Testis (tissue), 3 donors: ENCODE results near the gene SEC61B. TPM values are rescaled to one million over a fixed set of nuclear protein-coding genes. Genes with fewer than 3 reads are reported as not detected.
"Not testable (repeated sequence)": the region's sequence is repeated elsewhere in the genome, so short reads cannot be mapped to it uniquely, and the experiment has no call there.

Source experiments
- DNase-seq: peaks from one replicate; pipeline ENCODE4 v3.0.0-alpha.2; 2019
- H3K27ac ChIP-seq, 2 donors: fragments of 200-600 bp; sonication (generic); one replicate each; pipeline ENCODE4 v1.5.1; 2019
- H3K27me3 ChIP-seq: fragments of 200-600 bp; sonication (generic); one replicate; pipeline ENCODE4 v1.5.1; 2019
- H3K36me3 ChIP-seq: fragments of 200-600 bp; sonication (generic); one replicate; pipeline ENCODE4 v1.5.1; 2017; ENCODE audit warnings: low read depth; ENCODE audit errors: missing control alignments
- H3K4me1 ChIP-seq: fragments of 200-600 bp; sonication (generic); one replicate; pipeline ENCODE4 v1.5.1; 2019
- H3K4me3 ChIP-seq, 2 donors: fragments of 200-600 bp; sonication (generic); one replicate each; pipeline ENCODE4 v1.5.1; 2017 to 2019
- H3K9me3 ChIP-seq: fragments of 200-600 bp; sonication (generic); one replicate; pipeline ENCODE4 v1.5.1; 2017
- POLR2A ChIP-seq: fragments of 450-650 bp; IDR thresholded peaks from one replicate; pipeline ENCODE4 v1.6.1; 2017; ENCODE audit warnings: antibody characterized with exemption, mild to moderate bottlenecking, moderate library complexity
- WGBS, 2 donors: methylation state at CpG; one replicate each; pipeline ENCODE4 v1.1.5; 2018; 5-methylcytosine and 5-hydroxymethylcytosine counted together
- intact Hi-C: fragments of 100-400 bp; cut with DNase I; formaldehyde crosslinking; loops from one replicate; pipeline ENCODE4 v1.15.1; 2023; ENCODE audit warnings: low total_unique reads
- polyA plus RNA-seq: library from polyadenylated mRNA; stranded (reverse); fragments of 350-450 nt; fragmentation: Illumina TruSeq; extraction: RNeasy Lipid Tissue Mini Kit (QIAGEN cat#74804); gene quantifications from one replicate; pipeline ENCODE4 v1.2.3, GENCODE V29; 2014; ENCODE audit warnings: low read depth, low replicate concordance; ENCODE audit not compliant: insufficient read depth
- total RNA-seq, 2 donors: library from RNA; depleted of rRNA; stranded (reverse); fragments of >200 nt; gene quantifications; one replicate each; pipeline ENCODE4 v1.2.3, GENCODE V29; 2016
- TF ChIP-seq, protein P1 (sequence below), 3 experiments: fragments of 450-650 bp in 2 of 3; fragments of 200-600 bp in 1 of 3; sonication (generic) in 1 of 3; IDR thresholded peaks; one replicate each; pipeline ENCODE4 v1.5.1; 2016 to 2019; ENCODE audit warnings: antibody characterized with exemption in 3 of 3, mild to moderate bottlenecking in 2 of 3, moderate library complexity in 1 of 3

Gene SEC61B
- total and polyA plus RNA-seq, 3 donors from 2014 or later: 78.3 to 145 (median 91.7) TPM

DNA sequence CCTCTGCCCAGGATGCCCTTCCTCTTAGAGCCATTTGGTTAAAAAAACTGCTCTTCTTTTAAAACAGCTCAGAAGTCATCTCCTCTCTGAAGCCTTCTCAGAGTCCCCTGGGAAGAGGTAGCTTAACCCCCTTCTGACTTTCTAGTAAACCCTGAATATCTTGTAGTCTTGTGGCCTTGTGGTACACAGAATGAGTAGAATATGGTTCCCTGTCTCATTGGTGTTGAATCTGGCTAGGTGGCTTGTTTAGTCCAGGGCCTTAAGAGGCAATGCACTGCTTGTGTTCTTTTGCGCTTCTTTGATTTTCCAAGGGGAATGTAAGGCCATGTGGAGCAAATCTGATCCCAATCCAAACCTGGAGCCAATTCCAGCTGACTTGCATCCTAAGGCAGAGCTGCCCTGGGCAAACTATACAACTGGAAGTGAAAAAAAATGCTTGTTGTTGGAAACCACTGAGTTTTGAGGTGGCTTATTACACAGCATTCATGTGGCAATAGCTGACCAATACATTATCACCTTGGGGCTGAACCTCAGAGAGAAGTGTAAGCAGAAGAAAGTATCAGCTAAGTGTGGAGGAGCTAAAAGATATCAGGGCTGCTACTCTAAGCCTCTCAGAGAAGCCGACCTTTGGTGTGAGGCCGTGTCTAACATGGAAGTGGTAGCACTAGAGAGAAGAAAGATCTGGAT, 31.3 kb upstream of the SEC61B start:
- no peak for TF ChIP-seq POLR2A
- TF ChIP-seq, protein P1, sequence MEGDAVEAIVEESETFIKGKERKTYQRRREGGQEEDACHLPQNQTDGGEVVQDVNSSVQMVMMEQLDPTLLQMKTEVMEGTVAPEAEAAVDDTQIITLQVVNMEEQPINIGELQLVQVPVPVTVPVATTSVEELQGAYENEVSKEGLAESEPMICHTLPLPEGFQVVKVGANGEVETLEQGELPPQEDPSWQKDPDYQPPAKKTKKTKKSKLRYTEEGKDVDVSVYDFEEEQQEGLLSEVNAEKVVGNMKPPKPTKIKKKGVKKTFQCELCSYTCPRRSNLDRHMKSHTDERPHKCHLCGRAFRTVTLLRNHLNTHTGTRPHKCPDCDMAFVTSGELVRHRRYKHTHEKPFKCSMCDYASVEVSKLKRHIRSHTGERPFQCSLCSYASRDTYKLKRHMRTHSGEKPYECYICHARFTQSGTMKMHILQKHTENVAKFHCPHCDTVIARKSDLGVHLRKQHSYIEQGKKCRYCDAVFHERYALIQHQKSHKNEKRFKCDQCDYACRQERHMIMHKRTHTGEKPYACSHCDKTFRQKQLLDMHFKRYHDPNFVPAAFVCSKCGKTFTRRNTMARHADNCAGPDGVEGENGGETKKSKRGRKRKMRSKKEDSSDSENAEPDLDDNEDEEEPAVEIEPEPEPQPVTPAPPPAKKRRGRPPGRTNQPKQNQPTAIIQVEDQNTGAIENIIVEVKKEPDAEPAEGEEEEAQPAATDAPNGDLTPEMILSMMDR (IDR thresholded peaks at IDR 0.05): no peak
- intact Hi-C loops: no loop called here
- no peak for DNase-seq

DNA sequence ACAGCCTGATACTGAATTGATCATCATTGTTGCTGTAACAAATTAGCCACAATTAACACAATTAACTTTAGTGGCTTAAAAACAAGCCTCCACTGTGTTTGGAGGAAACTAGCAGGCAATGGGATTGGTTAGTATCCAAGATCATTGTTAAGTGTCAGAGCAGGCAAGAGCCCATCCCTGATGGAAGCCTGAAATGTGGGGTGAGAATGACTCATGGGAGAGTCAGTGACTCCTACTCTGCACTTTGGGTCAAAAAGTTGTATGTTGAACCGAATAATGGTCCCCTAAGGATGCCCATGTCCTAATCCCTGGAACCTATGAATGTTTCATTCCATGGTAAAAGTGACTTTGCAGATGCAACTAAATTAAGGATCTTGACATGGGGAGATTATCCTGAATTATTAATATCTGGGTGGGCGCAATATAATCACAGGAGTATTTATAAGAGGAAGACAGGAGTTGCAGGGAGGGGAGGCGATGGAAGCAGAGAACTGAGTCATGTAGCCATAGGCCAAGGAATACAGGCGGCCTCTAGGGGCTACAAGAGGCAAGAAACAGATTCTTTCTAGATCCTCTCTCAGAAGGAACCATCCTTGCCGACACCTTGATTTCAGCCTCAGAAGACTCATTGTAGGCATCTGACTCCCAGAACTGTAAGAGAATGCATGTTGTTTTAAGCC, 29.2 kb upstream of the SEC61B start:
- no peak for TF ChIP-seq POLR2A
- TF ChIP-seq, protein P1 (IDR thresholded peaks at IDR 0.05): no peak
- Histone ChIP-seq H3K36me3 (no peaks in the 10 kb centered on the region), H3K9me3 (no peaks in the 10 kb centered on the region), H3K27ac (no peak overlapping the region), H3K27me3 (no peaks in the 10 kb centered on the region), H3K4me3 (no peak overlapping the region), H3K4me1 (no peaks in the 10 kb centered on the region)
- DNase-seq: no peak
- WGBS, 2 donors: 86 to 95% methylated on average over 5 of the region's 5 CpGs
- intact Hi-C loops: no loop called here

More for the DNA sequence above, 31.3 kb upstream of the SEC61B start:
- WGBS, 2 donors: 93 to 96% methylated on average over 3 of the region's 3 CpGs
- no peak overlapping the region for H3K27ac ChIP-seq
- no peaks in the 10 kb centered on the region for H3K36me3 ChIP-seq
- no peaks in the 10 kb centered on the region for H3K9me3 ChIP-seq
- H3K27me3 ChIP-seq: no peaks in the 10 kb centered on the region
- no peak overlapping the region for H3K4me3 ChIP-seq
- no peaks in the 10 kb centered on the region for H3K4me1 ChIP-seq

DNA sequence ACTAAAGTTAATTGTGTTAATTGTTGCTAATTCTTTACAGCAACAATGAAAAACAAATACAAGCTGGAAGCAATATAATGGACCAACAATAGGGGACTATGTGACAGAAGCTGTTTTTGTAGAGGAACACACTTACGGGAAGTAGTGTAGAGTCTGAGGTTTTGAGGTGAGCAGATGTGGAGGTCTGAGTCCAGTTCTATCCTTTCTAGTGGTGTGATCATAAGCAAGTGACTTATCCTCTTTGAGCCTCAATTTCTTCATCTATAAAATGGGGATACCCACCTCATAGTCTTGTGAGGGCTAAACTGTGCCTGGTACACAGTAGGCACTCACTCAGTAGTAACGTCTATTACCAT, 28.6 kb upstream of the SEC61B start:
- intact Hi-C loops: no loop called here
- Histone ChIP-seq H3K27ac (no peak overlapping the region), H3K27me3 (no peaks in the 10 kb centered on the region), H3K4me3 (no peak overlapping the region), H3K4me1 (no peaks in the 10 kb centered on the region), H3K36me3 (no peaks in the 10 kb centered on the region), H3K9me3 (no peaks in the 10 kb centered on the region)
- 74 to 83% methylated on average over 2 of the region's 2 CpGs for WGBS, 2 donors
- no peak for DNase-seq
- TF ChIP-seq, protein P1 (IDR thresholded peaks at IDR 0.05): no peak

DNA sequence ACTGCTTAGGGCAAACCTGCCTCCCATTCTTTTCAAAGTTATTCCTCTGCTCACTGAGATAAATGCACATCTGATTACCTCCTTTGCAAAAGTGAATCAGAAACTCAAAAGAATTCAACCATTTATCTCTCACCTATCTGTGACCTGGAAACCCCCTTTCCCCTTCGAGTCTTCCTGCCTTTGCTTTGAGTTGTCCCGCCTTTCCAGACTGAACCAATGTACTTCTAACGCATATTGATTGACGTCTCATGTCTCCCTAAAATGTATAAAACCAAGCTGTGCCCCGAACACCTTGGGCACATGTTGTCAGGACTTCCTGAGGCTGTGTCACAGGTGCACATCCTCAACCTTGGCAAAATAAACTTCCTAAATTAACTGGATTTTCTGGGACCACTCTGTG, 25.6 kb upstream of the SEC61B start:
- H3K36me3 ChIP-seq, intact Hi-C loops, DNase-seq, H3K4me1 ChIP-seq, H3K27ac ChIP-seq, H3K9me3 ChIP-seq, H3K4me3 ChIP-seq, H3K27me3 ChIP-seq: not testable (repeated sequence)
- WGBS, 2 donors: 90 to 93% methylated on average over 5 of the region's 5 CpGs

DNA sequence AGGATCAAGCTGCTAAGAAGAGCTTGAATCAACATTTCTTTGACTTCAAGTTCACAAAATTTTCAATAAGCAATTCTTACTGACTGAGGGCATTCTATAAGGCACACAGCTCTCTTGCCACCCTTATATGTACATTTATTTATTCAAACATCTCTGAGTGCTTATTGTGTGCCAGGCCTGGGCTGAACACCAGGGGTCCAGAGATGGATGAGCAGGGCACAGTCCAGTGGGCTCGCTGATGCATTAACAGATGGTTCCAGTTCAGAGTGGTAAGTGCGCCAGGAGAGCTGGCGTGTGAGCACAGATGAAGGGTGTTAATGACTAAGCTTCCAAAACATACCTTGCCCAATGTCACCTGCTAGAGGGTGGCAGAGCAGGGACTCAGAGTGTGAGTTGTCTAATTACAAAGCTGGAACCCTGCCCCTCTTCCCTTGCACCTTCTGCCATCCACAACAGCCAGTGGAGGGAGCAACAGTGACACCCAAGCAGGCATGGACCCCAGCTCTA, 24.9 kb upstream of the SEC61B start:
- DNase-seq: no peak
- Histone ChIP-seq H3K27me3 (no peaks in the 10 kb centered on the region), H3K9me3 (no peaks in the 10 kb centered on the region), H3K4me1 (no peaks in the 10 kb centered on the region), H3K4me3 (no peak overlapping the region), H3K27ac (no peak overlapping the region), H3K36me3 (no peaks in the 10 kb centered on the region)
- 94 to 100% methylated on average over 3 of the region's 3 CpGs for WGBS, 2 donors
- TF ChIP-seq, protein P1 (IDR thresholded peaks at IDR 0.05): no peak
- no peak for TF ChIP-seq POLR2A
- intact Hi-C loops: no loop called here
